T-cell (primary cell): Measurements from ENCODE around the gene BCL2. TPM values are rescaled to one million over a fixed set of nuclear protein-coding genes. Genes with fewer than 3 reads are reported as not detected.
A peak's percentile ranks its signal among the peaks of the same experiment; 100 is the strongest.

ENCODE experiments used
- ATAC-seq, 4 experiments: fragments of 200-7000 bp in 3 of 4; fragments of 150-1000 bp in 1 of 4; cut with Tn5 transposase; replicated peaks in 1 of 4; 1 replicate in 3 of 4; 2 replicates in 1 of 4; pipeline ENCODE4 v1.10.0; 2021; ENCODE audit warnings: moderate library complexity in 3 of 4, mild to moderate bottlenecking in 2 of 4, moderate number of reproducible peaks in 1 of 4
- CTCF ChIA-PET, 2 donors: fragments of 300-600 bp; sonication (Branson Sonifier 250); formaldehyde crosslinking; loops; one replicate each; lab custom pipeline; 2022; ENCODE audit warnings: antibody characterized with exemption in 2 of 2; lab: Charles Lee
- POLR2A ChIA-PET, 2 donors: fragments of 300-600 bp; sonication (Branson Sonifier 250); formaldehyde crosslinking; loops; one replicate each; lab custom pipeline; 2022; ENCODE audit warnings: antibody characterized with exemption in 2 of 2; lab: Charles Lee
- DNase-seq, 35 experiments: peaks; one replicate each; pipeline versions ENCODE4 v3.0.0 to v3.0.0-alpha.2; 2013 to 2023
- H3K27ac ChIP-seq: one replicate; pipeline ENCODE4 v1.5.1; 2013; ENCODE audit warnings: low read length
- H3K27me3 ChIP-seq, 2 experiments: replicated peaks in 1 of 2; 1 replicate in 1 of 2; 2 replicates in 1 of 2; pipeline versions ENCODE4 v1.6.1 to v1.7.0; 2013; ENCODE audit warnings: low read length in 1 of 2, mixed read lengths in 1 of 2; ENCODE audit not compliant: control insufficient read depth in 2 of 2, insufficient read depth in 2 of 2; ENCODE audit errors: extremely low read depth in 1 of 2
- H3K36me3 ChIP-seq, 2 donors: 1 replicate in 1 of 2; 2 replicates in 1 of 2; pipeline versions ENCODE4 v1.6.1 to v1.7.0; 2013; ENCODE audit warnings: low read length in 1 of 2; ENCODE audit not compliant: control insufficient read depth in 2 of 2, insufficient read depth in 1 of 2; ENCODE audit errors: extremely low read depth in 1 of 2
- H3K4me1 ChIP-seq, 2 experiments: 1 replicate in 1 of 2; 2 replicates in 1 of 2; pipeline versions ENCODE4 v1.6.1 to v1.7.0; 2013; ENCODE audit warnings: low read length in 2 of 2, mixed read lengths in 1 of 2; ENCODE audit not compliant: insufficient read depth in 2 of 2, control insufficient read depth in 1 of 2; ENCODE audit errors: extremely low read depth in 1 of 2
- H3K4me3 ChIP-seq, 2 donors: 1 replicate in 1 of 2; 2 replicates in 1 of 2; pipeline versions ENCODE4 v1.5.1 to v1.7.0; 2013; ENCODE audit warnings: mild to moderate bottlenecking in 2 of 2, low read length in 1 of 2, moderate library complexity in 1 of 2; ENCODE audit not compliant: control insufficient read depth in 1 of 2; ENCODE audit errors: extremely low read depth in 1 of 2
- H3K9me3 ChIP-seq: 2 replicates; pipeline ENCODE4 v1.7.0; 2013
- H3K27ac Mint-ChIP-seq, 2 donors: one replicate each; pipeline ENCODE4 v1.8.0; 2020 to 2021; ENCODE audit warnings: mild to moderate bottlenecking in 2 of 2, mixed read lengths in 2 of 2
- H3K27me3 Mint-ChIP-seq, 2 donors: one replicate each; pipeline ENCODE4 v1.8.0; 2021 to 2022; ENCODE audit warnings: mixed read lengths in 2 of 2
- H3K36me3 Mint-ChIP-seq: one replicate; pipeline ENCODE4 v1.8.0; 2021; ENCODE audit warnings: mixed read lengths
- H3K4me1 Mint-ChIP-seq, 3 donors: one replicate each; pipeline ENCODE4 v1.8.0; 2020 to 2022; ENCODE audit warnings: mixed read lengths in 3 of 3, mild to moderate bottlenecking in 1 of 3
- H3K4me3 Mint-ChIP-seq, 3 donors: one replicate each; pipeline ENCODE4 v1.8.0; 2020 to 2022; ENCODE audit warnings: mild to moderate bottlenecking in 3 of 3, mixed read lengths in 3 of 3, moderate library complexity in 3 of 3
- H3K9me3 Mint-ChIP-seq, 3 donors: one replicate each; pipeline ENCODE4 v1.8.0; 2020 to 2022; ENCODE audit warnings: mixed read lengths in 3 of 3
- WGBS: methylation state at CpG from one replicate; pipeline ENCODE4 v1.1.5; 2013; ENCODE audit warnings: missing lambda C conversion rate; ENCODE audit not compliant: insufficient coverage; 5-methylcytosine and 5-hydroxymethylcytosine counted together
- total RNA-seq, 35 experiments: library from RNA in 6 of 35; stranded (reverse) in 6 of 35; fragments of 120-200 nt in 1 of 35; gene quantifications; one replicate each; pipeline versions ENCODE4 v1.2.1 to v1.2.4 and lab custom pipeline; 2013 to 2026

Gene BCL2
- total RNA-seq, 5 donors from 2014 or later (not counting 1 experiment from before 2014, with no cell fraction given) = 113 to 201 (median 123) TPM

GRCh38 chr18:63141778-63142176 lies 177.8 kb downstream of the BCL2 start:
- Histone ChIP-seq H3K36me3 (peaks cover 0 to 12% of the 10 kb centered on the region in 2 donors), H3K9me3 (no peaks in the 10 kb centered on the region), H3K4me1 (peaks cover 23 to 44% of the 10 kb centered on the region in 2 experiments), H3K27ac (no peak overlapping the region), H3K4me3 (no peak overlapping the region), H3K27me3 (no peaks in the 10 kb centered on the region)
- Mint-ChIP-seq H3K27ac (peak overlapping the region; percentile 11 to 70), H3K4me1 (peaks cover 77 to 85% (median 82%) of the 10 kb centered on the region in 3 donors), H3K36me3 (peaks cover 36% of the 10 kb centered on the region), H3K27me3 (no peaks in the 10 kb centered on the region), H3K4me3 (no peak overlapping the region), H3K9me3 (no peaks in the 10 kb centered on the region)
- DNase-seq (no peak), ATAC-seq (no peak)
- POLR2A ChIA-PET = no interaction called here
- CTCF ChIA-PET = interaction anchor here (0.6 to 1.0 kb wide), 4 partner anchors 11 to 200 kb away, joined by 3 to 4 read pairs (median 4); no protein-coding TSS in a partner anchor
- 84% methylated on average over 10 of the region's 10 CpGs for WGBS

GRCh38 chr18:63140997-63141777 lies 178.4 kb downstream of the BCL2 start:
- Mint-ChIP-seq H3K9me3 (no peaks in the 10 kb centered on the region), H3K4me3 (no peak overlapping the region), H3K4me1 (peaks cover 78 to 89% (median 87%) of the 10 kb centered on the region in 3 donors), H3K36me3 (peaks cover 36% of the 10 kb centered on the region), H3K27me3 (no peaks in the 10 kb centered on the region), H3K27ac (peak overlapping the region in 1 of 2 donors; percentile 70)
- Histone ChIP-seq H3K4me3 (no peak overlapping the region), H3K27ac (no peak overlapping the region), H3K4me1 (peaks cover 23 to 44% of the 10 kb centered on the region in 2 experiments), H3K9me3 (no peaks in the 10 kb centered on the region), H3K36me3 (peaks cover 0 to 9% of the 10 kb centered on the region in 2 donors), H3K27me3 (no peaks in the 10 kb centered on the region)
- ChIA-PET POLR2A (interaction anchor here (0.8 to 0.9 kb wide), 2 partner anchors 10 to 14 kb away, joined by 3 read pairs; no protein-coding TSS in a partner anchor), CTCF (interaction anchor here (0.5 to 2.1 kb wide), 4 partner anchors 10 to 303 kb away, joined by 3 to 8 read pairs (median 3); no protein-coding TSS in a partner anchor)
- no peak for ATAC-seq
- DNase-seq = no peak
- 100% methylated on average over 3 of the region's 13 CpGs for WGBS

- H3K4me3 ChIP-seq = no peak overlapping the region
- Mint-ChIP-seq H3K4me1 (peaks cover 81 to 92% (median 91%) of the 10 kb centered on the region in 3 donors), H3K9me3 (no peaks in the 10 kb centered on the region), H3K27ac (peak overlapping the region in 1 of 2 donors; percentile 79), H3K27me3 (no peaks in the 10 kb centered on the region), H3K36me3 (peaks cover 36% of the 10 kb centered on the region), H3K4me3 (peak overlapping the region in 1 of 3 donors; percentile 86)
- no peak for ATAC-seq
- ChIA-PET POLR2A (no interaction called here), CTCF (interaction anchor here in 1 of 2 donors (0.9 to 2.1 kb wide), 2 partner anchors 9 to 14 kb away, joined by 3 to 8 read pairs; no protein-coding TSS in a partner anchor)
- 100% methylated on average over 2 of the region's 3 CpGs for WGBS
- no peak overlapping the region for H3K27ac ChIP-seq
- H3K27me3 ChIP-seq = no peaks in the 10 kb centered on the region
- H3K9me3 ChIP-seq = no peaks in the 10 kb centered on the region
- H3K36me3 ChIP-seq = peaks cover 0 to 9% of the 10 kb centered on the region in 2 donors
- DNase-seq = no peak
- H3K4me1 ChIP-seq = peaks cover 25 to 41% of the 10 kb centered on the region in 2 experiments
Observed at GRCh38 chr18:63140038-63140450, 179.5 kb downstream of the BCL2 start.

GRCh38 chr18:63138436-63139340 lies 180.9 kb downstream of the BCL2 start:
- no peaks in the 10 kb centered on the region for H3K27me3 Mint-ChIP-seq
- peaks cover 28% of the 10 kb centered on the region for H3K36me3 Mint-ChIP-seq

GRCh38 chr18:63137999-63138435 lies 181.6 kb downstream of the BCL2 start:
- Mint-ChIP-seq H3K27ac (peak overlapping the region; percentile 94), H3K4me3 (peak overlapping the region; percentile 79 to 86 (median 79)), H3K4me1 (peaks cover 73 to 89% (median 88%) of the 10 kb centered on the region in 3 donors), H3K27me3 (no peaks in the 10 kb centered on the region), H3K36me3 (peaks cover 26% of the 10 kb centered on the region), H3K9me3 (no peaks in the 10 kb centered on the region)
- no peaks in the 10 kb centered on the region for H3K9me3 ChIP-seq
- H3K27me3 ChIP-seq = no peaks in the 10 kb centered on the region
- peak overlapping the region; percentile 22 for H3K27ac ChIP-seq
- H3K4me1 ChIP-seq = peaks cover 25 to 32% of the 10 kb centered on the region in 2 experiments
- ChIA-PET POLR2A (interaction anchor here in 1 of 2 donors (0.6 kb wide), 1 partner anchor 79 kb away, joined by 3 read pairs; no protein-coding TSS in a partner anchor), CTCF (interaction anchor here (0.6 to 1.4 kb wide), 3 partner anchors 35 to 186 kb away, joined by 3 to 6 read pairs (median 3); partner anchors contain the start of gene BCL2 (in 1 of the 2))
- peaks cover 0 to 6% of the 10 kb centered on the region in 2 donors for H3K36me3 ChIP-seq
- WGBS = 15% methylated on average over 4 of the region's 12 CpGs
- peak; percentile 88 to 95 (median 90) for ATAC-seq
- DNase-seq = peak; percentile 22 to 75 (median 50)
- H3K4me3 ChIP-seq = peak overlapping the region; percentile 37 to 64

More at GRCh38 chr18:63138436-63139340, 180.9 kb downstream of the BCL2 start:
- Histone ChIP-seq H3K27ac (peak overlapping the region; percentile 22), H3K27me3 (no peaks in the 10 kb centered on the region), H3K4me3 (peak overlapping the region; percentile 37 to 64), H3K4me1 (peaks cover 25 to 36% of the 10 kb centered on the region in 2 experiments), H3K36me3 (peaks cover 0 to 9% of the 10 kb centered on the region in 2 donors), H3K9me3 (no peaks in the 10 kb centered on the region)
- Mint-ChIP-seq H3K4me3 (peak overlapping the region; percentile 79 to 86 (median 79)), H3K9me3 (no peaks in the 10 kb centered on the region), H3K4me1 (peaks cover 77 to 91% (median 89%) of the 10 kb centered on the region in 3 donors), H3K27ac (peak overlapping the region; percentile 94)
- no peak for DNase-seq
- ATAC-seq = peak; percentile 13 to 32 (median 18)
- ChIA-PET POLR2A (interaction anchor here in 1 of 2 donors (0.6 kb wide), 1 partner anchor 78 kb away, joined by 3 read pairs; no protein-coding TSS in a partner anchor), CTCF (interaction anchor here (0.6 to 2.1 kb wide), 6 partner anchors 15 to 185 kb away, joined by 3 to 8 read pairs (median 4); partner anchors contain the start of gene BCL2 (in 1 of the 2))
- WGBS = 58% methylated on average over 6 of the region's 10 CpGs
